Mucosa of stomach (tissue), 1 donor: ENCODE data around the gene MAP7.
A peak's percentile ranks its signal among the peaks of the same experiment; 100 is the strongest.
"Not testable (repeated sequence)": the region's sequence is repeated elsewhere in the genome, so short reads cannot be mapped to it uniquely, and the experiment has no call there.

Experiments
- H3K27me3 ChIP-seq: one replicate; pipeline ENCODE4 v1.7.0; 2013; ENCODE audit warnings: mild to moderate bottlenecking, low read length; ENCODE audit not compliant: control insufficient read depth, insufficient read depth
- H3K36me3 ChIP-seq: one replicate; pipeline ENCODE4 v1.7.0; 2013; ENCODE audit warnings: low read length; ENCODE audit not compliant: control insufficient read depth, insufficient read depth
- H3K4me1 ChIP-seq: one replicate; pipeline ENCODE4 v1.7.0; 2013; ENCODE audit warnings: mild to moderate bottlenecking, low read length; ENCODE audit not compliant: control insufficient read depth, insufficient read depth
- H3K4me3 ChIP-seq: one replicate; pipeline ENCODE4 v1.7.0; 2013; ENCODE audit warnings: low read length
- H3K9ac ChIP-seq: one replicate; pipeline ENCODE4 v1.7.0; 2013; ENCODE audit warnings: mild to moderate bottlenecking, low read length, moderate library complexity
- H3K9me3 ChIP-seq: one replicate; pipeline ENCODE4 v1.7.0; 2013; ENCODE audit warnings: mild to moderate bottlenecking, low read length, moderate library complexity; ENCODE audit not compliant: control insufficient read depth
- donor health status: Pancreatic carcinoma.

MAP7 gene

GRCh38 chr6:136510299-136510698, 39.9 kb downstream of the MAP7 start:
- H3K4me1 ChIP-seq: peaks cover 18% of the 10 kb centered on the region
- H3K27me3 ChIP-seq: no peaks in the 10 kb centered on the region
- H3K4me3 ChIP-seq: no peak overlapping the region
- H3K9me3 ChIP-seq: no peaks in the 10 kb centered on the region
- H3K9ac ChIP-seq: no peak overlapping the region
- no peaks in the 10 kb centered on the region for H3K36me3 ChIP-seq

DNA sequence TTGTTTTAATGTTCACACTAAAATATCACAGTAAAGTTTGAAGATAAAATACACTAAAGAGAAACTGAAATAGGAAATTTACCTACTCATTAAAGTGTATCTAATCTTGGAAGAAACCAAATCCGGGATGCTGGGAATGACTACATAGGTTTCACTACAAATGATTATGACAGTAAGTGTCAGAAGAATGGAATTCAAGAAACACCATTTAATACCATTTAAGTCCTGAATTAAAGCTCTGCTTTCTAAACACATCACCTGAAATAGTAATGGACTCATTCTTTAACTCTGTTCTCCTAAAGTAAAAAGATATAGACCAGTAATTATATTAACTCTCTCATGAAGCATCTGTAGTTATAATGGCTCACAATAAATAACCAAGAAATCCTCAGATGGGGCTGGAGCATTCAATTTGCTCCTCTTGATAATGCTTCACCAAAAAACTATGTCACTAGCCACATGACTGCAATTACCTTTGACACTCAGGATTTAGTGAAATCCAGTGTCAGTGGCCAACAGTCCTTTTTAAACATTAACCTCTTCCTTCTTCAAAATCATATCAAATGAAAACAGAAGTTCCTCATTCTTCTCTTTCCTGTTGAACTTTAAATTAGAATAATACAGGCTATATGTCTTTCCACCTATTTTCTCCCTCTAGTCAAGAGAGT, 41.4 kb downstream of the MAP7 start:
- no peak overlapping the region for H3K4me3 ChIP-seq
- no peak overlapping the region for H3K9ac ChIP-seq
- H3K9me3 ChIP-seq: no peaks in the 10 kb centered on the region
- H3K4me1 ChIP-seq: peaks cover 18% of the 10 kb centered on the region
- no peaks in the 10 kb centered on the region for H3K27me3 ChIP-seq
- H3K36me3 ChIP-seq: no peaks in the 10 kb centered on the region

DNA sequence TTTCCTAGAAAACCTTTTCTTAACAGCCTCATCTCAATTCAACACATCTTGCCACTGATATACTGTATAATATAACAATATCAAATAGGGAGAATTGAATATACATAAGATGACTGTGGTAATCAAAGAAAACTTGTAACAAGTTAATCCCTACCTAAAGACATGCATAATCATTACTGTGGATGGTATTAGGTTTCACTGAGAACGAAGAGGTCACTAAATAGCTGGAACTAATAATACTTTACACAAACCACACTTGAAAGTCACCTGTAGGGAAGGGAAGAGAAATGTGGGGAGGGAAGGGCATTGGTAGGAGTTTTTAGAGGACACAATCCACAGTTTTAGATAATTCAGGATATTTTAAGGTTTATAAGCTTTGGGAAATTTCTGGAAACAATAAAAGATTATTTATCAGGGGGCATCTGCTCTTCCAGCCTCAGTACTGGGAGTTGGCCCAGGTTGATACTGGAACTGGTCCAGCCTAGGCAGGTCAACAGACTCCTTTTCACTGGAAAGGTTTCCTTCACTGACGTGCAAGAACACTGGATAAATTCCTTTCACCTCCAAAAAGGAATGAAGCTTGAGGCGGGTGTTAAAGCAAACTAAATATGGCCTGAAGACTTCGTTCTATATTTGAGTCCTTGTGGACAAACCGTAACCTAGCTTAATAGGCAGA, 44.0 kb downstream of the MAP7 start:
- Histone ChIP-seq H3K4me3 (no peak overlapping the region), H3K36me3 (no peaks in the 10 kb centered on the region), H3K9me3 (no peaks in the 10 kb centered on the region), H3K4me1 (peaks cover 3% of the 10 kb centered on the region), H3K9ac (no peak overlapping the region), H3K27me3 (no peaks in the 10 kb centered on the region)

DNA sequence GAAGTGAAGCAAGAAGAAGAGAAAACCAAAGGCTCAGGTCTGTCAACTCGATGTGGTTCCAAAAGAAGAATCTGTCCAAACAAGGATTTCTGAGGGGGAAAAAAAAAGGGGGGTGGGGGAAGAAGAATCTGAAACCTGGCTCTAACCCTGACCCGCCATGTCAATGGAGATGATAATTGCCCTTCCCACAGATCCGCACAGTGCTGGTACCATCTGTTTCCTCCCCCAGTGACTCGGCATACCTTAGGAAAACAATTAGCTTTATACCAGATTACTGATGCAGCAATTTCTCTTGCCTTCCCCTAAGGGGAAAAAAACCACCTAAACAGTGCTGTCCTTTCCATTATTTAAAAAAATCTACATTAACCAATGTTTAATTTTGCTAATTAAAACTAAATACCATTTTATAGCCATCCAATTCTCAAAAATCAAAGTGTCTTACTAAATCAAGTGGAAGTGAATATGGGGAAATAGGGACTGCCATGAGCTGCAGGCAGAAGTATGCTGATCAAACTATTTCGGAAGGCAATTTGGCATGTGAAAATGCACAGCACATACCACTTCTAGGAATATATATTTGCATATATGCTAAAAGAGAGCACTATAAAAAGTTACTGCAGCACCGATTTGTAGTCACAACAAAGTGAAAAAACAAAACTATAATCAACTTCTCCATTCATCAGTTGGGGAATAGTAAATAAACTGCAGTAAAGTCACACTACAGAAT, 46.8 kb downstream of the MAP7 start:
- no peaks in the 10 kb centered on the region for H3K27me3 ChIP-seq
- H3K9me3 ChIP-seq: no peaks in the 10 kb centered on the region
- H3K4me1 ChIP-seq: no peaks in the 10 kb centered on the region
- no peak overlapping the region for H3K9ac ChIP-seq
- no peaks in the 10 kb centered on the region for H3K36me3 ChIP-seq
- no peak overlapping the region for H3K4me3 ChIP-seq

DNA sequence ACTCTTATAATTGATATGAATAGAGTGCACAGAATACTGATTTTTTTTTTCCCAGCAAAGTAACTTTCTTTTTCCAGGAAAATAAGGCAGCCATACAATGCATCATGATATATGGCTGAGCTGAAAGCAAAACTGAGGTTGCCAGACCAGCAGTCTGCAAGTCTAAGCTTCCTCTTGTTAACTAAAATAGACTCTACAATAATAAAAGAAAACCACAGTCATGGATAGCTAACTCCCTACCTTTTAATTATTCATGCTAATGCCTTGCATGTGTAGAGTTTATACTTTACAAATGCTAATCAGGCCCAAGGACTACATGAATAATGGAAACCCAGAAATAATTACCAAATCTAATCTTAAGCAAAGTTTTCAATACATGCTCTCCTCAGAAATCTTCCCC, 47.4 kb downstream of the MAP7 start:
- H3K9me3 ChIP-seq: no peaks in the 10 kb centered on the region
- H3K4me1 ChIP-seq: no peaks in the 10 kb centered on the region
- no peaks in the 10 kb centered on the region for H3K36me3 ChIP-seq
- H3K4me3 ChIP-seq: no peak overlapping the region
- no peak overlapping the region for H3K9ac ChIP-seq
- no peaks in the 10 kb centered on the region for H3K27me3 ChIP-seq

DNA sequence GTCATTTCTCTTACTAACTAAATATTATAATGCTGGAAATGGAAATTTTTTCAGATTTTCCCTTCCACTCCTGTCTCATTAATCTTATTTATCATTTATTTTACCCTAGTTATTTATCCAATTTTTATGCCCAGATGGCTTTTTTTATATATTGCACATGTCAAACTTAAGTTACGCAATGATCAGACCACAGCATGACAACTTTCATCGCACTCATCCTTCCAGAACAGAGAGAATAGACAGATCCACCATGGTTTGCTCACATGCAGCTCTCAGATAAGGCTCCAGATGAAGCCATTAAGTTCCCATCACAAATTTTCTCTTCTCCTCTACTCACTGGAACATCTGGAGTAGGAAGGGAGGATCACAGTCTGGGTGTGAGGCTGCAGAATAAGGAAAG, 48.7 kb downstream of the MAP7 start:
- Histone ChIP-seq H3K27me3 (no peaks in the 10 kb centered on the region), H3K9me3 (no peaks in the 10 kb centered on the region), H3K4me1 (no peaks in the 10 kb centered on the region), H3K4me3 (no peak overlapping the region), H3K36me3 (no peaks in the 10 kb centered on the region), H3K9ac (no peak overlapping the region)

GRCh38 chr6:136501096-136501495, 49.1 kb downstream of the MAP7 start:
- Histone ChIP-seq H3K4me1 (no peaks in the 10 kb centered on the region), H3K4me3 (no peak overlapping the region), H3K9me3 (no peaks in the 10 kb centered on the region), H3K9ac (no peak overlapping the region), H3K36me3 (no peaks in the 10 kb centered on the region), H3K27me3 (no peaks in the 10 kb centered on the region)

- Histone ChIP-seq H3K36me3 (no peaks in the 10 kb centered on the region), H3K9me3 (no peaks in the 10 kb centered on the region), H3K9ac (no peak overlapping the region), H3K4me3 (no peak overlapping the region), H3K4me1 (no peaks in the 10 kb centered on the region), H3K27me3 (no peaks in the 10 kb centered on the region)
Measured at GRCh38 chr6:136500414-136500813, 49.8 kb downstream of the MAP7 start.

DNA sequence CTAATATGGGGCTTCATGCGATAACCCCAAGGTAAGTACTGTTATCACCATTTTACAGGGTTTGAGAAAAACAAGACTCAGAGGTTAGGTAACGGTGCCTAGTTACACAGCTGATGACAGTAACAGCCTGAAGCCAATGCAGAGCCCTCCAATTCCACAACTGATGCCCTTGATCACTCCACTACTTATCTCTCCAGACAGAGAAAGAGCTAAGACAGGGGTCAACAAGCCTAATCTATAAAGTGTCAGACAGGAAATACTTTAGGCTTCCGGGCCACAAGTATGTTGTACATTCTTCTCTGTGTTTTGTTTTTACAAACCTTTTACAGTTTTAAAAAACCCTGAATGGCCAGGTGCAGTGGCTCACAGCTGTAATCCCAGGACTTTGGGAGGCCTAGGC, 50.9 kb downstream of the MAP7 start:
- H3K9me3 ChIP-seq: no peaks in the 10 kb centered on the region
- no peak overlapping the region for H3K4me3 ChIP-seq
- no peak overlapping the region for H3K9ac ChIP-seq
- H3K27me3 ChIP-seq: no peaks in the 10 kb centered on the region
- H3K4me1 ChIP-seq: no peaks in the 10 kb centered on the region
- H3K36me3 ChIP-seq: no peaks in the 10 kb centered on the region

DNA sequence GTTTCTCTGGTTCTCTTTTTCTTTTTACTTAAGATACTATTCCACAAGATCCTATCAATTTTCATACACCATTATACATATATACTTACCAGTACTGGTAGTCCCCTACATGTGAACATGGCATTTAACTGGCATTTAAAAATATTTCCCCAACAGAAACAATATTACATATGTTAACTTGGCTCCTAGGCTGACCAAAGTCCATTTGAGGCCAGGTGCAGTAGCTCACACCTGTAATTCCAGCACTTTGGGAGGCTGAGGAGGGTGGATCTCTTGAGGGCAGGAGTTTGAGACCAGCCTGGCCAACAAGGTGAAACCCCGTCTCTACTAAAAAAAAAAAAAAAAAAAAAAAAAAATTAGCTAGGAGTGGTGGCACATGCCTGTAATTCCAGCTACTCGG, 53.8 kb downstream of the MAP7 start:
- H3K36me3 ChIP-seq, H3K4me1 ChIP-seq, H3K9me3 ChIP-seq, H3K27me3 ChIP-seq, H3K4me3 ChIP-seq: not testable (repeated sequence)
- H3K9ac ChIP-seq: peak overlapping the region; percentile 13

DNA sequence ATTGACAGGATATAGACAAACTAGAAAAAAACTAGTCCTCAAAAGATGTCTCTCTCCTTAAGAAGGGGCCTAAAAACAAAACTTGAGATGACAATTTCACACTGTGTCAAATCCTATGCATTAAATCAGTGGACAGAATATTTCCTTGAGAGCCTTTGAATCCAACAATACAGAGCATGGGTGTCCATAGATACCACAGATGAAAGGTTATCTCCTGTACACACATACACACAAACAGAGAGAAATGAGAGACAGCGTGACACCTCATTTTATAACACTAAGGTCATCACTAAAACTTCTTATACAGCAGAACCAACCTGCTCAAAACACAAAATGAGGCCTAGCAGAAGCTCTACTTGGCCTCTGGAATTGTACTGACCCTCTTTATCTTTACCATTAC, 55.5 kb downstream of the MAP7 start:
- H3K27me3 ChIP-seq: no peaks in the 10 kb centered on the region
- H3K4me3 ChIP-seq: no peak overlapping the region
- no peaks in the 10 kb centered on the region for H3K4me1 ChIP-seq
- no peaks in the 10 kb centered on the region for H3K36me3 ChIP-seq
- no peaks in the 10 kb centered on the region for H3K9me3 ChIP-seq
- no peak overlapping the region for H3K9ac ChIP-seq

DNA sequence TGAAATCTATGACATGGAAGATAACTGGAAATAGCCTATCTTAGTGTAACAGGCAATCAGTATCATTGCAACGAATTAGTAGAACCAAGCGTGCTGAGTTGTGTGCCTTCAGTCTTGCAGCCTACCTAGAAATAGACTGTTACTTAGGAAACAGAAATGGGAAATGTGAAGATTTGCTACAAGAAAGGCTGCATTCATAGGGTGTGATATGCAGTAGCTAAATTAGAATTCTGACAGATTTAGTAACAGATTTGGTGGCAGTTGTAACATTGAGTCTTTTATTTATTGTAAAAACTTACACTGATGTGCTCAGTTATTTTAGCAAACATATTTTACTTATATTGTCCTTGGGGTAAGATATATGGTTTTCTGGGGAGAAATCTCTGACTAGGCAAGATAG, 56.2 kb downstream of the MAP7 start:
- Histone ChIP-seq H3K9ac (no peak overlapping the region), H3K4me3 (no peak overlapping the region), H3K36me3 (no peaks in the 10 kb centered on the region), H3K9me3 (no peaks in the 10 kb centered on the region), H3K27me3 (no peaks in the 10 kb centered on the region), H3K4me1 (no peaks in the 10 kb centered on the region)
